Measurements from ENCODE around the gene TNS1. TPM values are rescaled to one million over a fixed set of nuclear protein-coding genes. Genes with fewer than 3 reads are reported as not detected.
"Not testable (repeated sequence)": the region's sequence is repeated elsewhere in the genome, so short reads cannot be mapped to it uniquely, and the experiment has no call there.

TNS1 gene
- total RNA-seq = 705 TPM
- long read RNA-seq, transcript TNS1-217 (8 exons, 1,652 nt) = major isoform, 8 of 573 reads
- long read RNA-seq, partial matches to known transcripts = 368 of 573 reads
- long read RNA-seq, other reads (novel, unspliced or antisense) = 196 of 573 reads

- intact Hi-C loops (cut with DNase I) = no loop called here
- peak; percentile 59 for ATAC-seq
- DNase-seq (ENCODE audit: missing footprints) = peak; percentile 77
These were observed at the start of gene TNS1 for GRCh38 chr2:218002845-218003180. Gene TNS1 (minus strand): TSS chr2:218002995. CDS start chr2:218002872, 123 bp downstream.

- no peak for DNase-seq (ENCODE audit: missing footprints)
- no peak for ATAC-seq
- intact Hi-C loops (cut with DNase I) = no loop called here
These were observed 49.1 kb upstream of the TNS1 start for GRCh38 chr2:218051903-218052302.

- intact Hi-C loops (cut with DNase I) = no loop called here
- no peak for ATAC-seq
These were observed 44.9 kb upstream of the TNS1 start for GRCh38 chr2:218047536-218048225.

GRCh38 chr2:218046238-218046637 is 43.4 kb upstream of the TNS1 start:
- DNase-seq (ENCODE audit: missing footprints) (no peak), ATAC-seq (peak; percentile 60)
- intact Hi-C loops (cut with DNase I) = no loop called here

More at GRCh38 chr2:218047536-218048225, 44.9 kb upstream of the TNS1 start:
- no peak for DNase-seq (ENCODE audit: missing footprints)

GRCh38 chr2:218044599-218044998 is 41.8 kb upstream of the TNS1 start:
- DNase-seq (ENCODE audit: missing footprints); ATAC-seq; intact Hi-C loops (cut with DNase I): not testable (repeated sequence)

- ATAC-seq (no peak), DNase-seq (ENCODE audit: missing footprints) (no peak)
- intact Hi-C loops (cut with DNase I) = no loop called here
These were observed 40.9 kb upstream of the TNS1 start for GRCh38 chr2:218043701-218044109.

- no peak for DNase-seq (ENCODE audit: missing footprints)
- ATAC-seq = no peak
- intact Hi-C loops (cut with DNase I) = no loop called here
These were observed 40.3 kb upstream of the TNS1 start for GRCh38 chr2:218043100-218043499.

GRCh38 chr2:218041302-218042168 is 38.7 kb upstream of the TNS1 start:
- intact Hi-C loops (cut with DNase I) = no loop called here
- ATAC-seq (no peak), DNase-seq (ENCODE audit: missing footprints) (no peak)

- DNase-seq (ENCODE audit: missing footprints) = no peak
- ATAC-seq = no peak
- intact Hi-C loops (cut with DNase I) = no loop called here
These were observed 38.1 kb upstream of the TNS1 start for GRCh38 chr2:218040883-218041282.

GRCh38 chr2:218039171-218039570 is 36.4 kb upstream of the TNS1 start:
- ATAC-seq (no peak), DNase-seq (ENCODE audit: missing footprints) (no peak)
- intact Hi-C loops (cut with DNase I) = no loop called here

- intact Hi-C loops (cut with DNase I) = no loop called here
- ATAC-seq = no peak
These were observed 33.6 kb upstream of the TNS1 start for GRCh38 chr2:218036371-218036770.

GRCh38 chr2:218035463-218036100 is 32.8 kb upstream of the TNS1 start:
- intact Hi-C loops (cut with DNase I) = loop anchor here (2.0 kb wide), 2 partner anchors 47 to 249 kb away; no protein-coding TSS in a partner anchor
- ATAC-seq (no peak), DNase-seq (ENCODE audit: missing footprints) (no peak)

More at GRCh38 chr2:218036371-218036770, 33.6 kb upstream of the TNS1 start:
- DNase-seq (ENCODE audit: missing footprints) = no peak

- ATAC-seq (peak; percentile 83), DNase-seq (ENCODE audit: missing footprints) (peak; percentile 85)
- intact Hi-C loops (cut with DNase I) = loop anchor here (2.0 kb wide), 2 partner anchors 46 to 248 kb away; no protein-coding TSS in a partner anchor
These were observed 31.9 kb upstream of the TNS1 start for GRCh38 chr2:218034497-218035213.

GRCh38 chr2:218033590-218034496 is 31.0 kb upstream of the TNS1 start:
- no peak for DNase-seq (ENCODE audit: missing footprints)
- no peak for ATAC-seq
- intact Hi-C loops (cut with DNase I) = loop anchor here (2.0 kb wide), 2 partner anchors 45 to 247 kb away; no protein-coding TSS in a partner anchor

GRCh38 chr2:218033208-218033589 is 30.4 kb upstream of the TNS1 start:
- intact Hi-C loops (cut with DNase I) = no loop called here
- no peak for ATAC-seq

GRCh38 chr2:218032336-218033171 is 29.8 kb upstream of the TNS1 start:
- DNase-seq (ENCODE audit: missing footprints) = no peak
- ATAC-seq = no peak
- intact Hi-C loops (cut with DNase I) = no loop called here

More at GRCh38 chr2:218033208-218033589, 30.4 kb upstream of the TNS1 start:
- no peak for DNase-seq (ENCODE audit: missing footprints)

Measured in Right ventricle myocardium inferior (tissue), 1 donor.